Amniotic epithelial cell (primary cell): ENCODE data around the gene ZFYVE28.

Experiments used
- DNase-seq: peaks from one replicate; pipeline ENCODE4 v3.0.0-alpha.2; 2010; ENCODE audit warnings: low read depth

The ZFYVE28 gene

GRCh38 chr4:2259036-2259540, 159.4 kb downstream of the ZFYVE28 start:
- no peak for DNase-seq

DNA sequence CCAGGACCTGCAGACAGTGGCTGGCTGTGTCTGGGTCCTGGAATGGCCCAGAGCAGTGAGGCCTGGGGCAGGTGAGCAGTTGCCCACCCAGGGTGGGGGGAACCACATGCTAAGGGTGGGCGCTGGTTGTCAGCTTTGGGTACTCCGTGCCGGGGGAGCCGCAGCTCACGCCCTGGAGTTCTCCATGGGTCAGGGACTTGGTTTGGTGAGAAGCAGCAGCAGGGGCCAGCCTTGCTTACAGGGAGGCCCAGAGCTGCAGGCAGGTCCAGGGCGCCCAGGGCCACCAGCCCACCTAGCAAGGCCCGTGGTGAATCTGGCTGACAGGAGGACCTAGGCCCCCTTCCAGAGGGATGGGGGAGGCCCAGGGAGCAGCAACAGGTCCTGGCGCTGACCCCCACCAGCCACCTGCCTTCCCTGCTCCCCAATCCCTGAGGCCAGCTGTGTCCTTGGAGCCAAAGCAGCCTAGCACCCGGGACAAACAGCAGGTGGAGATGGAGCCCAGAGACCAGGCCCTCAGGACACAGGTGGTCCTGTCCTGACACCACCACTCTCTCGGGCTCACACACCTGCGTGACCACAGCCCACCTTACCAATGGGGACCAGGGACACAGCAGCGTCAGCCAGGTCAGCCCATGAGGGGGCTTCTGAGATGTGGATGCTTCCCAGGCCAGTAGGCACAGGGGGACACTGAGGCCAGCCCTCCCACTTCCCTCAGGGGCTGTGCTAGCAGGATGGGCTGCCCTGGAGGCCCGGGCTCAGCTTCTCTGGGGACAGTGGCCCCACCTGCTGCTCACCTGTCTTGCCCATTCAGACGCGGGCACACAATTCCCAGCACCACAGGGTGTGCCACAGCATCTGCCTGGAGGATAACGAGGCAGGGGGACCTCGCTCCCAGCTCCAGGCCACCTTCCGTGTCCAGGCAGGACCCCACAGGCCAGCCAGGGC, 160.1 kb downstream of the ZFYVE28 start:
- DNase-seq: no peak

DNA sequence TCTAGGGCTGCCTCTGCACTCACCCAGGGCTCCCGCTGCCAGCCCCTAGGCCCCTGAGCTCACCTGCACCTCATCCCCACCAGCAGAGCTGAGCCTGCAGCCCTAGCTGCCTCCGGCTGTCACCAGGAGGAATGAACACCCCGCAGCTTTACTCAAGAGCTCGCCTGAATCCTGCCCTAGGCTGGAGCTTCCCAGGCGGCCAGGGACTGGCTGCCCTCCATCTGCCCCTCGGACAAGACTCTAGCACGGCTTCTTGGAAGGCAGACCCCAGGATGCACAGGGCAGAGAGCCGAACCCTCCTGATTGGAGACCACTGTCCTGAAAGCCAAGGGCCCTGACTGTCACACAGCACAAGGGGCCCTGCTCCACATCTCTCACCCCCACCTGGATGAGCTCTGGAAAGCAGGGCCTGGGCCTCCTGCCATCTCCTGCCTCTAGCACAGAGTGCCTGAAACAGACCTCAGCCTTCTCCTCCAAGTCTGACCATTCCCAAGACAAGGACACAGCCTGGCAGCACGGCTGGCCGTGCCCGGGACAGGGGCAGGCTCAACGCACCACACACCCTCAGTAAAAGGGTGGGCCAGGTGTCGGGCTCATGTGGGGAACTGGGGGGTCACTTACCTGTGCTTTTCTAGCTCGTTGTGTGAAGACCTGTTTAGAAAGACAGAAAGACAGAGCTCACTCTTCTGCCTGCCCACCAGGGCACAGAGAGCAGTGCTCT, 160.9 kb downstream of the ZFYVE28 start:
- DNase-seq: no peak

- DNase-seq: peak; percentile 34
These were observed 161.7 kb downstream of the ZFYVE28 start for GRCh38 chr4:2256781-2257191.

DNA sequence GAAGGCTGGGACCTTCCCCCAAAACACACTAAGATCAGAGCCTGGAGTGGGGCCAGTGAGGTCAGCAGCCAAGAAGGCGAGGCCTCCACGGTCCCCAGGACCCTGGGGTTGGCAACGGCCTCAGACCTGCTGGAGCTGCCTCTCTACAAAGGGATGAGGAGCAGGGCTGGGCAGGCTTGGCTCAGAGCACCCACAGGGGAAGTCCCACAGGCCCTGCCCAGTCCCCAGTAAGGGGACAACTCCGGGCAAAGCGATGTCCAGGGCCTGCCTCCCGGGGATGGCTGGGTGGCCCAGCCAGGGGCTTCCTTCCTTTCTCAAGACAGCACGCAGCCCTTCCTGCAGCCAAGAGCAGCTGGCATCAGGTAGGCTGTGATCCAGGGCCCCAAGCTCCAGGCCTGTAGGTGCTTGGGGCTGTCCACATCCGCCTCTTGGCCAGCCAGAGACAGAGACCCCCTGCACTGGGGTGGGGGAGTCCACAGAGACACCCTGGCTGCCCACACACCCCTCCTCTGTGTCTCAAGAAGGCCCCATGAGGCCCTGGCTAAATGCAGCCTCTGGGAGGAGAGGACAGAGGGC, 162.2 kb downstream of the ZFYVE28 start:
- no peak for DNase-seq

- peak; percentile 65 for DNase-seq
These were observed 162.8 kb downstream of the ZFYVE28 start for GRCh38 chr4:2255501-2256155.

DNA sequence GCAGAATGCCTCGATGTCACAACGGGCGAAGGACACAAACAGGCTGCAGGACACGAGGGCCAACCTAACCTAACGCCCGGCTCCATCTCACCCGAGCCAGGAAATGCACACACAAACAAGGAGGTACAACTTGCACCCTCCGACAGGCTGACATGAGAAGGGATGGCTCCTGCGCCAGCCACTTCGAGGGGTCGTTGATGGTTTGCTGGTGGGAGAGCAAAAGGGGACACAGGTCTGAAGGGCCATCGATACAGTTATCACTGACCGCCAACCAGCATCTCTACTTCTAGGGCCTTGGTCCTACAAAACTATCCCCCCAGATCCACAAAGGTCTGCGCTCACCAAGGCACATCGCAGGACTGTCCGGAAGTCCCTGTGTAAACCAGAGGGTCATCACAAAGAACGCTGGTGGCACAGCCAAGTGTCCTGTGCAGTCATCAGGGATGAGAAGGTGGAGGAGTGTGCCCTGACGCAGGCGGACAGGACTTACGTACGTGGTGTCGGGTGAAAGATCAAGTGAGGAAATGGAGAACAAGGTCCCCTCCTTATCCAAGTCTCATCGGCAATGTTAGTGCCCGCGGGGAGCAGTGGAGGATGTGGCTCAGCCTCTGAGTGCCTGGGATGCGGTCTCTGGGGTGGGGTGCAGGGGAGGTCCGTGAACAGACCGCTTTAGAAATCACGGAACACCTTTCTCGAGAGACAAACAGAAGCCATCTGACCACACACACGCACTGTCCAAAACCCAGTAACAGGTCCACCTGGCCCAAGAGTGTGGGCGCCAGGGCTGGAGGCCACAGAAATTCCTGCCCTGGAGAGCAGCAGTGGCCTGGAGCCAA, 163.6 kb downstream of the ZFYVE28 start:
- no peak for DNase-seq

- DNase-seq: no peak
These were observed 165.0 kb downstream of the ZFYVE28 start for GRCh38 chr4:2253160-2254084.

DNA sequence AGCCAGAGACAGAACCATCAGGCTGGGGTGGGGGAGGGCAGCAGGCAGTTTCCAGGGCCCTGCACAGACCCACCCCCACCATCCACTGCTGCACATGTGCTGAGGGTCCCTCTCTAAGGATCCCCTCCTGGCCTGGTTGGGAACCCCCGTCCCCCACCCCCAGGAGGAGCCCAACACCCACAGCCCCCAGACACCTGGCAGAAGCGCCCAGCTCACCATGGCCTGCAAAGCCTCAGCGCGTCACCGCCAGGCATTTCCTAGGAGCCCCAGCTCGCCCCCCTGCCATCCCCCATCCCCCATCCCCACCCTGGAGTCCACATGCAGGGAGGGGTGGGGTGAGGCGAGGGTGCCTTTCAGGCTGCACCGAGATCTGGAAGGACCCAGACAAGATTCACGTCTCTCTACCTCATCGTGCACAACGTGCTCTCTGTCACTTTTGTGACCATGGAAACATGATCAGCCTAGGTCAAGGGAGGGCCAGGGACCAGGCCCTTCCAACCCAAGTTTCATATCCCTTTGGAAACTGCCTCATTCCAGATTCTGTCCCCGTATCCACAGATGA, 165.8 kb downstream of the ZFYVE28 start:
- DNase-seq: no peak

DNA sequence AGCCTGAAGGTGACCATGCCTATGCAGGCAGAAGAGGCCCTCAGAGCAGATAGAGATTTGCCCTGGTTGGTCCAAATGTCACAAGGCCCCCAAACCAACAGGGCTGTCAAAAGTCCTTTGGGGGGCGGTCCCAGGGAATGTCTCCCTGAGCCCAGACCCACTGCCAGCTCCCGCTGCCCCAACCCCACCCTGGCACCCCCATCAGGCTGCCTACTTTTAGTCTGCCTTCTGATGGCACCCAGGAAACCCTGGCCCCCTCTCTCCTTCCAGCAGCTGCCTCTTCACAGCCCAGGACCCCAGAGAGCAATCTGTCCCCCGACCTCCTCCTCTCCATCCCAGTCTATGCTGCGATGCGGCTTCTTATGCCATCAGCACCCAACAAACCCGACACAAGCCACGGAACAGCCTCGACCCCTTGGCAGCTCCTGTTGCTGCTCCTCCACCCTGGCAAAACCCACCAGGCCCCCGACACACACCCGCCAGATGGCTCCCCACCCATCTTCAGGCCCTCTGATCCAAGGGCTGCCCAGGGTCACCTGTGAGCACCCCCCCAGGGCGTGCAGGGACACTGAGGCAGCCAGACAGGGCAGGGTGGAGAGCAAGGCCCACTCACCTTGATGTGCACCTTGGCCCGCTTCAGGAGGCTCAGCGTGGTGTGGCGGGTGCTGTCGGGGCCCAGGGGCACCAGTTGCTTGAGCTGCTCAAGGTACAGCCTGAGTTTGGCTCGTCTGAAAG, 166.5 kb downstream of the ZFYVE28 start:
- DNase-seq: no peak

DNA sequence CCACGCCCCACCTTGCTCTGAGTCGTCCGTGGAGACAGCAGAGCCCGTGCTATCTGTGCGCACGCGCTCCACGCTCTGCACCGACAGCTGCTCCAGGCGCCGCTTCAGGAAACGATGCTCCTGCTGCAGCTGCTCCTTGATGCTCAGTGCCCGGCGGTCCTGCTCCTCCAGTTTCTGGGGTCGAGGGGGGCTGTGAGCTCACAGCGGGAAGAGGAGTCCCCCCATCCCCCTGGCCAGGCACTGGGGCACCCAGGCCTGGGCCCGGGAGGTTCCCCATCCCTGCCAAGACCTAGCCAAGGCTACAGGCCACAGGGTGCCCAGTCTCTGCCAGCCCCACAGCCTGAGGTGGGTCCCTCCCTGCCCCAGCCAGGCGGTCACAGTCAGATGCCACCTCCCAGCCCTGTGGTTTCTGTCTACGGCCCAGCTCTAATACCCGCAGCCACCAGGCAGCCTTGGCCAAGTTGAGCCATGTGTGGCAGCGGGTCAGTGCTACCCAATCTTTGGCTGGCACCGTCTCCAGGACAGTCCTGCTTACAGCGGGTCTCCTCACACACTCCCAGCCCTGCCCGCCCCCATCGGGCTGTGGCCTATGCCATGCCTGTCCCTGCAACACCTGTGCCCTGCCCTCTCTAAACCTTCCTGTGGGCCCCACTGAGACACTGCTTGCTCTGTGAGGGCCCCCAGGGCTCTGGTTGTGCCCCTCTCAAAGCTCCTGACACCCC, 167.2 kb downstream of the ZFYVE28 start:
- DNase-seq: no peak

GRCh38 chr4:2250357-2251072, 167.9 kb downstream of the ZFYVE28 start:
- no peak for DNase-seq

GRCh38 chr4:2249526-2250356, 168.7 kb downstream of the ZFYVE28 start:
- DNase-seq: no peak

DNA sequence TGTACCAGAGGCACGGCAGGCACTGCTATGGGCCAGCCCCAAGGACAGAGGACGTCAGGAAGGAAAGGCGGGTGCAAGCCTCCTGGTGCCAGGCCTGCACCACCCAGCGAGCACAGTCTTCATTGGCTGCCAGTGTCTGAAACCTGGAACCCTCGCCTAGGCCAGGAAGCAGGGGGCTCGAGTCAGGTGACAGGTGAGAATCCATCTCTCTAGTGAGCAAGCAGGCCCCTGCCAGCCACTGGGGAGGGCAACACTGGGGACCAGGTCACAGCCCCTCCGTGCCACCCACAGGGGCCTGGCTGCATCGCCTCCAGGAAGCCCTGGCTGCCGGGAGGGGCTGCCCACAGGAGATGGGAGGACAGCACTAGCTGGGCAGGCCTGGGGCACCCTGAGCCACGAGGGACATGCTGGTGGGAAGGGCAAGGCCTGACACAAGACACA, 169.6 kb downstream of the ZFYVE28 start:
- DNase-seq: no peak

DNA sequence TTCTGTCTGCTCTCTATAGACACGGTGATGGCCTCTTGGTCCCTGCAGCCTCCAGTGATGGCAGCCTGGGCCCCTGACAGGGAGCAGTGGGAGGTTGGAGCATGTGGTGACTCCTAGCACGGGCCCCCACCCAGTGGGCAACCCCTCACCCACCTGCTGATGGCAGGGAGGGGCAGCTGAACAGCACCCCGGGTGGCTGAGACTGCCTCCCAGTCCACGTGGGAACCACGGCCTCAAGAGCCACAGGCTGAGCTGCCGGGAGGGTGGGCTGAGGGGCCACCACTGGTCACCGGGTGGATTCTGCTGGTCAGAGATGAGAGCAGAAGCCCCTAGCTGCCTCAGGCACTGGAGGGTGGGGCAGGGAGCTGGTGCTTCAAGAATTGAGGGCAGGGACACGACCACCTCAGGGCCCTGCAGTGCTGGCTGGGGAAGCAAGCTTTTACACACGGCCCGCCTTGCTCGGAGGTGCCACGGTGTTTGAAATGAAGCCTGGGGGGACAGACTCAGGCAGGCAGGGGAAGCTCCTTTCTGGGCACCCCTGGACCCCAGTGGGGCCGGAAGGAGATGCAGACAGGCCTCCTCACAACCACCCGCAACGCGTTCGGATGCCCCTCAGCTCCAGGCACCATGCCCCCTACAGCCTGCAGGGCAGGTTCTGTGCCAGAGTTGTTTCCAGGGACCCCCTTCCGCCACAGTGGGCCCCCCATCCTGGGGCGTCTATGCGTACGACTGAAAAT, 170.2 kb downstream of the ZFYVE28 start:
- DNase-seq: no peak
